GM23338 (cell line): ENCODE data around the gene MIPEP. TPM values are rescaled to one million over a fixed set of nuclear protein-coding genes. Genes with fewer than 3 reads are reported as not detected.

ENCODE experiments used
- ATAC-seq: fragments of 200-7000 bp; cut with Tn5 transposase; 3 replicates; pipeline ENCODE4 v1.9.1; 2020
- DNase-seq: peaks from one replicate; pipeline ENCODE4 v3.0.0-alpha.2; 2015; ENCODE audit warnings: low spot score
- H2AFZ ChIP-seq: fragments of 200-600 bp; sonication (generic); 2 replicates; pipeline ENCODE4 v1.8.0; 2016; ENCODE audit warnings: antibody characterized with exemption, mild to moderate bottlenecking, moderate library complexity
- H3F3A ChIP-seq: fragments of 200-600 bp; sonication (generic); replicated peaks from 2 replicates; pipeline ENCODE4 v1.8.0; 2017; ENCODE audit warnings: antibody characterized with exemption, mixed run types, low read depth
- H3K27ac ChIP-seq: fragments of 200-600 bp; sonication (generic); 2 replicates; pipeline ENCODE4 v1.6.1; 2016; ENCODE audit warnings: low read depth
- H3K27me3 ChIP-seq: fragments of 200-600 bp; sonication (generic); 2 replicates; pipeline ENCODE4 v1.8.0; 2016; ENCODE audit warnings: mild to moderate bottlenecking, mixed run types, moderate library complexity; ENCODE audit not compliant: insufficient read depth
- H3K36me3 ChIP-seq: fragments of 200-600 bp; sonication (generic); 2 replicates; pipeline ENCODE4 v1.8.0; 2016; ENCODE audit warnings: mild to moderate bottlenecking; ENCODE audit not compliant: insufficient read depth
- H3K4me1 ChIP-seq: fragments of 200-600 bp; sonication (generic); 2 replicates; pipeline ENCODE4 v1.8.0; 2016; ENCODE audit warnings: mild to moderate bottlenecking, moderate library complexity; ENCODE audit not compliant: insufficient read depth
- H3K4me2 ChIP-seq: fragments of 200-600 bp; sonication (generic); 2 replicates; pipeline ENCODE4 v1.7.1; 2017; ENCODE audit warnings: mixed run types
- H3K4me3 ChIP-seq: fragments of 200-600 bp; sonication (generic); 2 replicates; pipeline ENCODE4 v1.6.1; 2016; ENCODE audit warnings: mixed run types
- H3K79me2 ChIP-seq: fragments of 200-600 bp; sonication (generic); replicated peaks from 2 replicates; pipeline ENCODE4 v1.8.0; 2017; ENCODE audit warnings: mild to moderate bottlenecking; ENCODE audit not compliant: insufficient read depth
- H3K9me2 ChIP-seq: fragments of 200-600 bp; sonication (generic); 2 replicates; pipeline ENCODE4 v1.8.0; 2017; ENCODE audit not compliant: insufficient read depth
- H4K20me1 ChIP-seq: fragments of 200-600 bp; sonication (generic); replicated peaks from 2 replicates; pipeline ENCODE4 v1.8.0; 2017; ENCODE audit warnings: mild to moderate bottlenecking; ENCODE audit not compliant: insufficient read depth
- H3K27ac Mint-ChIP-seq: 2 replicates; pipeline ENCODE4 v1.8.0; 2020; ENCODE audit warnings: inconsistent platforms, mild to moderate bottlenecking, moderate library complexity, mixed read lengths
- H3K27me3 Mint-ChIP-seq: 3 replicates; pipeline ENCODE4 v1.8.0; 2022; ENCODE audit warnings: low read depth, mild to moderate bottlenecking, moderate library complexity, mixed read lengths, inconsistent platforms; ENCODE audit not compliant: insufficient read depth, poor library complexity
- H3K36me3 Mint-ChIP-seq: 3 replicates; pipeline ENCODE4 v1.8.0; 2021; ENCODE audit warnings: low read depth, mild to moderate bottlenecking, inconsistent platforms, moderate library complexity, mixed read lengths
- H3K4me1 Mint-ChIP-seq: 3 replicates; pipeline ENCODE4 v1.8.0; 2020; ENCODE audit warnings: mild to moderate bottlenecking, inconsistent platforms, mixed read lengths
- H3K4me3 Mint-ChIP-seq: 3 replicates; pipeline ENCODE4 v1.8.0; 2021; ENCODE audit warnings: moderate library complexity, mild to moderate bottlenecking, inconsistent platforms, mixed read lengths
- H3K9me3 Mint-ChIP-seq: 3 replicates; pipeline ENCODE4 v1.8.0; 2020; ENCODE audit warnings: moderate library complexity, mild to moderate bottlenecking, inconsistent platforms, mixed read lengths
- CREB1 ChIP-seq: fragments of 250-450 bp; sonication (Bioruptor Pico); IDR thresholded peaks from 2 replicates; pipeline ENCODE4 v1.5.0; 2020; ENCODE audit warnings: low read depth, mild to moderate bottlenecking, moderate library complexity
- CTCF ChIP-seq, 2 experiments: fragments of 200-600 bp in 1 of 2; sonication (generic) in 1 of 2; conservative IDR thresholded peaks; 2 replicates each; pipeline versions ENCODE4 v1.5.1 to v1.6.1; 2016 to 2017; ENCODE audit warnings: antibody characterized with exemption in 2 of 2, low read depth in 2 of 2, mild to moderate bottlenecking in 2 of 2, moderate library complexity in 1 of 2
- ETS1 ChIP-seq: IDR thresholded peaks from 2 replicates; pipeline ENCODE4 v1.6.1; 2016; ENCODE audit warnings: antibody characterized with exemption
- EZH2 ChIP-seq: fragments of 200-600 bp; sonication (generic); IDR thresholded peaks from one replicate; pipeline ENCODE4 v1.8.0; 2017; ENCODE audit warnings: antibody characterized with exemption, mild to moderate bottlenecking, low read depth; ENCODE audit not compliant: unreplicated experiment
- EZH2phosphoT487 ChIP-seq: fragments of 200-600 bp; sonication (generic); IDR thresholded peaks from one replicate; pipeline ENCODE4 v1.8.1; 2018; ENCODE audit warnings: antibody characterized with exemption; ENCODE audit not compliant: unreplicated experiment
- JUNB ChIP-seq: IDR thresholded peaks from one replicate; pipeline ENCODE4 v1.6.1; 2016; ENCODE audit warnings: antibody characterized with exemption; ENCODE audit not compliant: unreplicated experiment
- NANOG ChIP-seq: IDR thresholded peaks from 2 replicates; pipeline ENCODE4 v1.6.1; 2016; ENCODE audit warnings: antibody characterized with exemption, borderline replicate concordance
- POLR2AphosphoS5 ChIP-seq: IDR thresholded peaks from 2 replicates; pipeline ENCODE4 v1.6.1; 2016; ENCODE audit warnings: antibody characterized with exemption, low read depth
- REST ChIP-seq: IDR thresholded peaks from one replicate; pipeline ENCODE4 v1.6.1; 2018; ENCODE audit warnings: antibody characterized with exemption; ENCODE audit not compliant: unreplicated experiment
- STAT1 ChIP-seq: IDR thresholded peaks from one replicate; pipeline ENCODE4 v1.6.1; 2016; ENCODE audit warnings: antibody characterized with exemption; ENCODE audit not compliant: unreplicated experiment
- ZNF114 ChIP-seq: fragments of 250-450 bp; sonication (Bioruptor Pico); IDR thresholded peaks from 2 replicates; pipeline ENCODE4 v1.5.0; 2020; ENCODE audit warnings: mild to moderate bottlenecking, moderate library complexity
- ZNF331 ChIP-seq: fragments of 250-450 bp; sonication (Bioruptor Pico); IDR thresholded peaks from 2 replicates; pipeline ENCODE4 v1.5.0; 2020; ENCODE audit warnings: low read depth, mild to moderate bottlenecking, moderate library complexity
- polyA plus RNA-seq: library from polyadenylated mRNA; unstranded; fragments of >200 nt; fragmentation: Nextera tagmentation; extraction: Ambion mirVana; gene quantifications from 2 replicates; pipeline ENCODE4 v1.2.1, GENCODE V29; 2016
- total RNA-seq: library from RNA; depleted of rRNA; stranded (reverse); fragments of >200 nt; shearing (Covaris generic); gene quantifications from 2 replicates; pipeline ENCODE4 v1.2.3, GENCODE V29; 2014
- TF ChIP-seq, protein P1 (sequence below): fragments of 250-450 bp; sonication (Bioruptor Pico); IDR thresholded peaks from 2 replicates; pipeline ENCODE4 v1.5.0; 2020; ENCODE audit warnings: mild to moderate bottlenecking, moderate library complexity

The MIPEP gene
- total and polyA plus RNA-seq, 2 experiments from 2014 or later = 20.8 to 22.5 TPM

- TF ChIP-seq CREB1 (CRISPR knock-in tag) (no peak), CTCF (conservative IDR thresholded peaks at IDR 0.05; ENCODE audit: low read depth in 2 of 2) (no peak), REST (no peak), EZH2 (no peak), ETS1 (no peak), NANOG (no peak), EZH2phosphoT487 (no peak), ZNF331 (CRISPR knock-in tag) (no peak), POLR2AphosphoS5 (no peak), STAT1 (no peak), JUNB (no peak), ZNF114 (no peak)
- TF ChIP-seq, protein P1, sequence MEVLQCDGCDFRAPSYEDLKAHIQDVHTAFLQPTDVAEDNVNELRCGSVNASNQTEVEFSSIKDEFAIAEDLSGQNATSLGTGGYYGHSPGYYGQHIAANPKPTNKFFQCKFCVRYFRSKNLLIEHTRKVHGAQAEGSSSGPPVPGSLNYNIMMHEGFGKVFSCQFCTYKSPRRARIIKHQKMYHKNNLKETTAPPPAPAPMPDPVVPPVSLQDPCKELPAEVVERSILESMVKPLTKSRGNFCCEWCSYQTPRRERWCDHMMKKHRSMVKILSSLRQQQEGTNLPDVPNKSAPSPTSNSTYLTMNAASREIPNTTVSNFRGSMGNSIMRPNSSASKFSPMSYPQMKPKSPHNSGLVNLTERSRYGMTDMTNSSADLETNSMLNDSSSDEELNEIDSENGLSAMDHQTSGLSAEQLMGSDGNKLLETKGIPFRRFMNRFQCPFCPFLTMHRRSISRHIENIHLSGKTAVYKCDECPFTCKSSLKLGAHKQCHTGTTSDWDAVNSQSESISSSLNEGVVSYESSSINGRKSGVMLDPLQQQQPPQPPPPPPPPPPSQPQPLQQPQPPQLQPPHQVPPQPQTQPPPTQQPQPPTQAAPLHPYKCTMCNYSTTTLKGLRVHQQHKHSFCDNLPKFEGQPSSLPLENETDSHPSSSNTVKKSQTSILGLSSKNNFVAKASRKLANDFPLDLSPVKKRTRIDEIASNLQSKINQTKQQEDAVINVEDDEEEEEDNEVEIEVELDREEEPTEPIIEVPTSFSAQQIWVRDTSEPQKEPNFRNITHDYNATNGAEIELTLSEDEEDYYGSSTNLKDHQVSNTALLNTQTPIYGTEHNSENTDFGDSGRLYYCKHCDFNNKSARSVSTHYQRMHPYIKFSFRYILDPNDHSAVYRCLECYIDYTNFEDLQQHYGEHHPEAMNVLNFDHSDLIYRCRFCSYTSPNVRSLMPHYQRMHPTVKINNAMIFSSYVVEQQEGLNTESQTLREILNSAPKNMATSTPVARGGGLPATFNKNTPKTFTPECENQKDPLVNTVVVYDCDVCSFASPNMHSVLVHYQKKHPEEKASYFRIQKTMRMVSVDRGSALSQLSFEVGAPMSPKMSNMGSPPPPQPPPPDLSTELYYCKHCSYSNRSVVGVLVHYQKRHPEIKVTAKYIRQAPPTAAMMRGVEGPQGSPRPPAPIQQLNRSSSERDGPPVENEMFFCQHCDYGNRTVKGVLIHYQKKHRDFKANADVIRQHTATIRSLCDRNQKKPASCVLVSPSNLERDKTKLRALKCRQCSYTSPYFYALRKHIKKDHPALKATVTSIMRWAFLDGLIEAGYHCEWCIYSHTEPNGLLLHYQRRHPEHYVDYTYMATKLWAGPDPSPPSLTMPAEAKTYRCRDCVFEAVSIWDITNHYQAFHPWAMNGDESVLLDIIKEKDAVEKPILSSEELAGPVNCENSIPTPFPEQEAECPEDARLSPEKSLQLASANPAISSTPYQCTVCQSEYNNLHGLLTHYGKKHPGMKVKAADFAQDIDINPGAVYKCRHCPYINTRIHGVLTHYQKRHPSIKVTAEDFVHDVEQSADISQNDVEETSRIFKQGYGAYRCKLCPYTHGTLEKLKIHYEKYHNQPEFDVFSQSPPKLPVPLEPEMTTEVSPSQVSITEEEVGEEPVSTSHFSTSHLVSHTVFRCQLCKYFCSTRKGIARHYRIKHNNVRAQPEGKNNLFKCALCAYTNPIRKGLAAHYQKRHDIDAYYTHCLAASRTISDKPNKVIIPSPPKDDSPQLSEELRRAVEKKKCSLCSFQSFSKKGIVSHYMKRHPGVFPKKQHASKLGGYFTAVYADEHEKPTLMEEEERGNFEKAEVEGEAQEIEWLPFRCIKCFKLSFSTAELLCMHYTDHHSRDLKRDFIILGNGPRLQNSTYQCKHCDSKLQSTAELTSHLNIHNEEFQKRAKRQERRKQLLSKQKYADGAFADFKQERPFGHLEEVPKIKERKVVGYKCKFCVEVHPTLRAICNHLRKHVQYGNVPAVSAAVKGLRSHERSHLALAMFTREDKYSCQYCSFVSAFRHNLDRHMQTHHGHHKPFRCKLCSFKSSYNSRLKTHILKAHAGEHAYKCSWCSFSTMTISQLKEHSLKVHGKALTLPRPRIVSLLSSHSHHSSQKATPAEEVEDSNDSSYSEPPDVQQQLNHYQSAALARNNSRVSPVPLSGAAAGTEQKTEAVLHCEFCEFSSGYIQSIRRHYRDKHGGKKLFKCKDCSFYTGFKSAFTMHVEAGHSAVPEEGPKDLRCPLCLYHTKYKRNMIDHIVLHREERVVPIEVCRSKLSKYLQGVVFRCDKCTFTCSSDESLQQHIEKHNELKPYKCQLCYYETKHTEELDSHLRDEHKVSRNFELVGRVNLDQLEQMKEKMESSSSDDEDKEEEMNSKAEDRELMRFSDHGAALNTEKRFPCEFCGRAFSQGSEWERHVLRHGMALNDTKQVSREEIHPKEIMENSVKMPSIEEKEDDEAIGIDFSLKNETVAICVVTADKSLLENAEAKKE (CRISPR knock-in tag) = no peak
- peaks cover 12% of the 10 kb centered on the region for H3K4me1 ChIP-seq
- peaks cover 46% of the 10 kb centered on the region for H3K4me1 Mint-ChIP-seq
Measured at GRCh38 chr13:23751195-23751594, 138.0 kb downstream of the MIPEP start.

More at GRCh38 chr13:23751195-23751594, 138.0 kb downstream of the MIPEP start:
- Histone ChIP-seq H3K36me3 (no peaks in the 10 kb centered on the region), H4K20me1 (no peaks in the 10 kb centered on the region), H3K4me3 (no peak overlapping the region), H3K79me2 (no peaks in the 10 kb centered on the region), H3F3A (no peaks in the 10 kb centered on the region), H3K9me2 (no peaks in the 10 kb centered on the region; the same call in 1 of the 2 replicates), H3K27ac (no peak overlapping the region), H3K27me3 (no peaks in the 10 kb centered on the region), H2AFZ (no peak overlapping the region), H3K4me2 (no peak overlapping the region)
- H3K9me3 Mint-ChIP-seq = peaks cover 2% of the 10 kb centered on the region; the same call in 2 of the 3 replicates
- H3K36me3 Mint-ChIP-seq = peaks cover 7% of the 10 kb centered on the region; the same call in 1 of the 3 replicates
- H3K27ac Mint-ChIP-seq = no peak overlapping the region
- ATAC-seq (no peak), DNase-seq (no peak)
- H3K4me3 Mint-ChIP-seq = no peak overlapping the region
- peaks cover 2% of the 10 kb centered on the region for H3K27me3 Mint-ChIP-seq
